MCF 10A (cell line): Measurements from ENCODE around the gene RAC2. TPM values are rescaled to one million over a fixed set of nuclear protein-coding genes. Genes with fewer than 3 reads are reported as not detected.

Experiments
- BruUV-seq: library from RNA; stranded (reverse); fragments of 400-500 nt; replicated peaks from 2 replicates; lab custom pipeline; 2021; lab: Mats Ljungman, UMichigan
- CTCF ChIA-PET: fragments of 300-600 bp; sonication (Branson Sonifier 250); formaldehyde crosslinking; extraction: SDS; loops from one replicate; lab custom pipeline; 2021; ENCODE audit warnings: antibody characterized with exemption, inconsistent platforms; lab: Yijun Ruan, JAX
- POLR2A ChIA-PET: fragments of 300-600, 350-650 bp; sonication (Branson Sonifier 250); formaldehyde crosslinking; extraction: SDS; loops from one replicate; lab custom pipeline; 2020; ENCODE audit warnings: antibody characterized with exemption, inconsistent platforms; lab: Yijun Ruan, JAX
- DNase-seq: peaks from one replicate; pipeline ENCODE4 v3.0.0-alpha.2; 2018; ENCODE audit not compliant: unreplicated experiment
- H3K27ac Mint-ChIP-seq: one replicate; pipeline ENCODE4 v1.8.0; 2022; ENCODE audit warnings: mild to moderate bottlenecking, low read depth, mixed read lengths; ENCODE audit not compliant: unreplicated experiment
- H3K27me3 Mint-ChIP-seq: one replicate; pipeline ENCODE4 v1.8.0; 2022; ENCODE audit warnings: mixed read lengths; ENCODE audit not compliant: insufficient read depth, unreplicated experiment
- H3K36me3 Mint-ChIP-seq: one replicate; pipeline ENCODE4 v1.8.0; 2022; ENCODE audit warnings: mild to moderate bottlenecking, moderate library complexity, mixed read lengths; ENCODE audit not compliant: insufficient read depth, unreplicated experiment
- H3K4me1 Mint-ChIP-seq: one replicate; pipeline ENCODE4 v1.8.0; 2022; ENCODE audit warnings: mixed read lengths; ENCODE audit not compliant: insufficient read depth, unreplicated experiment
- H3K4me3 Mint-ChIP-seq: one replicate; pipeline ENCODE4 v1.8.0; 2022; ENCODE audit warnings: mild to moderate bottlenecking, moderate library complexity, mixed read lengths; ENCODE audit not compliant: unreplicated experiment
- H3K9me3 Mint-ChIP-seq: one replicate; pipeline ENCODE4 v1.8.0; 2022; ENCODE audit warnings: mixed read lengths; ENCODE audit not compliant: unreplicated experiment
- intact Hi-C: fragments of 100-400 bp; cut with micrococcal nuclease; formaldehyde crosslinking; loops from 2 replicates; pipeline ENCODE4 v1.14.1; 2022
- total RNA-seq: library from RNA; stranded (reverse); gene quantifications from 2 replicates; pipeline ENCODE4 v1.2.3, GENCODE V29; 2022
- TF ChIP-seq, protein P1 (sequence below): fragments of 200-600 bp; IDR thresholded peaks from one replicate; pipeline ENCODE4 v1.8.0; 2022; ENCODE audit warnings: antibody characterized with exemption, mild to moderate bottlenecking; ENCODE audit not compliant: unreplicated experiment

Gene RAC2
- total RNA-seq, 1 experiment from 2014 or later = 42.4 TPM

GRCh38 chr22:37231406-37232139 is 12.5 kb downstream of the RAC2 start:
- no peak overlapping the region for H3K4me3 Mint-ChIP-seq
- CTCF ChIA-PET = interaction anchor here (0.6 to 1.0 kb wide), 2 partner anchors 30 to 498 kb away, joined by 3 read pairs; no protein-coding TSS in a partner anchor
- no peak overlapping the region for H3K27ac Mint-ChIP-seq
- TF ChIP-seq, protein P1, sequence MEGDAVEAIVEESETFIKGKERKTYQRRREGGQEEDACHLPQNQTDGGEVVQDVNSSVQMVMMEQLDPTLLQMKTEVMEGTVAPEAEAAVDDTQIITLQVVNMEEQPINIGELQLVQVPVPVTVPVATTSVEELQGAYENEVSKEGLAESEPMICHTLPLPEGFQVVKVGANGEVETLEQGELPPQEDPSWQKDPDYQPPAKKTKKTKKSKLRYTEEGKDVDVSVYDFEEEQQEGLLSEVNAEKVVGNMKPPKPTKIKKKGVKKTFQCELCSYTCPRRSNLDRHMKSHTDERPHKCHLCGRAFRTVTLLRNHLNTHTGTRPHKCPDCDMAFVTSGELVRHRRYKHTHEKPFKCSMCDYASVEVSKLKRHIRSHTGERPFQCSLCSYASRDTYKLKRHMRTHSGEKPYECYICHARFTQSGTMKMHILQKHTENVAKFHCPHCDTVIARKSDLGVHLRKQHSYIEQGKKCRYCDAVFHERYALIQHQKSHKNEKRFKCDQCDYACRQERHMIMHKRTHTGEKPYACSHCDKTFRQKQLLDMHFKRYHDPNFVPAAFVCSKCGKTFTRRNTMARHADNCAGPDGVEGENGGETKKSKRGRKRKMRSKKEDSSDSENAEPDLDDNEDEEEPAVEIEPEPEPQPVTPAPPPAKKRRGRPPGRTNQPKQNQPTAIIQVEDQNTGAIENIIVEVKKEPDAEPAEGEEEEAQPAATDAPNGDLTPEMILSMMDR = no peak
- H3K4me1 Mint-ChIP-seq = peaks cover 27% of the 10 kb centered on the region
- DNase-seq = no peak
- peaks cover 10% of the 10 kb centered on the region for H3K36me3 Mint-ChIP-seq
- intact Hi-C loops = no loop called here
- H3K9me3 Mint-ChIP-seq = no peaks in the 10 kb centered on the region
- POLR2A ChIA-PET = no interaction called here
- BruUV-seq = no TSS peak
- H3K27me3 Mint-ChIP-seq = no peaks in the 10 kb centered on the region

DNA sequence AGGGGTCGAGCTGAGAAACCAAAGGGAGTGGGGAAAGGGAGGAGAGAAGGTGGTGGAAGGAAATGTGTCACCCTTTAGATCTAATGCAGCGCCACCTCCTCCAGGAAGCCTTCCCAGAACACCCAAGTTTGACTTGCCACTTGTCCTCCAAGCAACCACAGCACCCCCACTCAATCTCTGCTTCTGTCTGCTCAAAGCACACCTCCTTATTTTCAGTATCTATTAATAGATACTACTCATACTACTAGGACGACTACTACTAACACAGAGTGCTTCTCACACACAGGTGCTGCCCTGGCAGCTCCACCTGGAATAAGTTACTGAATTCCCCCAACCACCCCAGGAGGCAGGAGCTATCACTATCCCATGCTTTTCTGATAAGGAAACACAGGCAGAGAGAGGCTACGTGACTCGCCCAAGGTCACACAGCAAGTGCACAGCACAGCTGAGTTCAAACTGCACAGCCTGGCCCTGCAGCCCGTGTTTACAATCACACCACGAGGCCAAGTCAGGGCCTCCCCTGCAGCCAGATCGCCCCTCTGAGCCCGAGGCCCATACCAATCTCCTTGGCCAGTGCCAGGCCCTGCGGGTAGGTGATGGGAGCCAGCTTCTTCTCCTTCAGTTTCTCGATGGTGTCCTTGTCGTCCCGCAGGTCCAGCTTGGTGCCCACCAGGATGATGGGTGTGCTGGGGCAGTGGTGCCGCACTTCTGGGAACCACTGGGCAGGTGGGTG is 13.2 kb downstream of the RAC2 start:
- BruUV-seq = no TSS peak

GRCh38 chr22:37229805-37230672 is 14.0 kb downstream of the RAC2 start:
- POLR2A ChIA-PET = interaction anchor here (0.8 to 2.5 kb wide), 3 partner anchors 13 to 31 kb away, joined by 3 to 7 read pairs (median 3); partner anchors contain the start of gene RAC2
- CTCF ChIA-PET = interaction anchor here (0.5 to 2.5 kb wide), 6 partner anchors 24 to 275 kb away, joined by 3 to 16 read pairs (median 4); no protein-coding TSS in a partner anchor
- intact Hi-C loops = no loop called here
- DNase-seq = peak; percentile 53
- Mint-ChIP-seq H3K27me3 (no peaks in the 10 kb centered on the region), H3K9me3 (no peaks in the 10 kb centered on the region), H3K27ac (peak overlapping the region; percentile 32), H3K36me3 (peaks cover 6% of the 10 kb centered on the region), H3K4me3 (no peak overlapping the region), H3K4me1 (peaks cover 27% of the 10 kb centered on the region)
- BruUV-seq = no TSS peak
- TF ChIP-seq, protein P1 = no peak

More for the DNA sequence above, 13.2 kb downstream of the RAC2 start:
- H3K36me3 Mint-ChIP-seq = peaks cover 4% of the 10 kb centered on the region
- CTCF ChIA-PET = interaction anchor here (0.6 to 2.5 kb wide), 2 partner anchors 30 to 269 kb away, joined by 3 to 16 read pairs; no protein-coding TSS in a partner anchor
- no peak overlapping the region for H3K27ac Mint-ChIP-seq
- DNase-seq = no peak
- TF ChIP-seq, protein P1 = no peak
- no peaks in the 10 kb centered on the region for H3K27me3 Mint-ChIP-seq
- no peaks in the 10 kb centered on the region for H3K9me3 Mint-ChIP-seq
- POLR2A ChIA-PET = interaction anchor here (2.5 kb wide), 1 partner anchor 13 kb away, joined by 7 read pairs; the partner anchor contains the start of gene RAC2
- peaks cover 27% of the 10 kb centered on the region for H3K4me1 Mint-ChIP-seq
- intact Hi-C loops = no loop called here
- no peak overlapping the region for H3K4me3 Mint-ChIP-seq
